Activated CD4-positive, alpha-beta memory T cell treated with anti-CD3 and anti-CD28 coated beads, Interleukin-2, amount 10 ng/mL, durations not matched to agents 7 days and 5 days (primary cell): ENCODE measurements around the gene TPSAB1. TPM values are rescaled to one million over a fixed set of nuclear protein-coding genes. Genes with fewer than 3 reads are reported as not detected.
"Not testable (repeated sequence)": the region's sequence is repeated elsewhere in the genome, so short reads cannot be mapped to it uniquely, and the experiment has no call there.

Experiments used
- CTCF ChIA-PET: fragments of 350-600 bp; sonication (Branson Sonifier 250); formaldehyde crosslinking; loops from one replicate; lab custom pipeline; 2021; ENCODE audit warnings: antibody characterized with exemption, inconsistent platforms; lab: Charles Lee
- POLR2A ChIA-PET: fragments of 350-600 bp; sonication (Branson Sonifier 250); formaldehyde crosslinking; loops from one replicate; lab custom pipeline; 2021; ENCODE audit warnings: antibody characterized with exemption; lab: Charles Lee
- DNase-seq: peaks from one replicate; pipeline ENCODE4 v3.0.0-alpha.2; 2020
- H3K27ac Mint-ChIP-seq: one replicate; pipeline ENCODE4 v1.8.0; 2021; ENCODE audit warnings: mild to moderate bottlenecking, mixed read lengths
- H3K27me3 Mint-ChIP-seq: one replicate; pipeline ENCODE4 v1.8.0; 2021; ENCODE audit warnings: mixed read lengths
- H3K36me3 Mint-ChIP-seq: one replicate; pipeline ENCODE4 v1.8.0; 2021; ENCODE audit warnings: low read depth, mixed read lengths
- H3K4me1 Mint-ChIP-seq: one replicate; pipeline ENCODE4 v1.8.0; 2021; ENCODE audit warnings: mixed read lengths
- H3K4me3 Mint-ChIP-seq: one replicate; pipeline ENCODE4 v1.8.0; 2021; ENCODE audit warnings: mild to moderate bottlenecking, mixed read lengths
- H3K9me3 Mint-ChIP-seq: one replicate; pipeline ENCODE4 v1.8.0; 2021; ENCODE audit warnings: mixed read lengths
- total RNA-seq, 2 experiments: library from RNA; stranded (reverse); gene quantifications; one replicate each; pipeline ENCODE4 v1.2.3, GENCODE V29; 2021

The TPSAB1 gene
- not detected for total RNA-seq

GRCh38 chr16:1240436-1240835 is at the start of gene TPSAB1:
TPSAB1 (plus strand) TSS chr16:1240705; CDS start chr16:1240939, 234 bp downstream.
- H3K9me3 Mint-ChIP-seq, CTCF ChIA-PET, H3K4me3 Mint-ChIP-seq, DNase-seq, POLR2A ChIA-PET, H3K27me3 Mint-ChIP-seq, H3K36me3 Mint-ChIP-seq, H3K4me1 Mint-ChIP-seq, H3K27ac Mint-ChIP-seq: not testable (repeated sequence)

- H3K36me3 Mint-ChIP-seq, DNase-seq, H3K4me3 Mint-ChIP-seq, H3K27me3 Mint-ChIP-seq, H3K27ac Mint-ChIP-seq, POLR2A ChIA-PET, H3K4me1 Mint-ChIP-seq, CTCF ChIA-PET, H3K9me3 Mint-ChIP-seq: not testable (repeated sequence)
Observed at GRCh38 chr16:1190789-1191188, 49.7 kb upstream of the TPSAB1 start.

GRCh38 chr16:1192384-1193073 is 48.0 kb upstream of the TPSAB1 start:
- CTCF ChIA-PET: no interaction called here
- no peak for DNase-seq
- Mint-ChIP-seq H3K4me1 (no peaks in the 10 kb centered on the region), H3K36me3 (no peaks in the 10 kb centered on the region), H3K27me3 (no peaks in the 10 kb centered on the region), H3K9me3 (no peaks in the 10 kb centered on the region), H3K27ac (no peak overlapping the region), H3K4me3 (no peak overlapping the region)
- POLR2A ChIA-PET: no interaction called here

GRCh38 chr16:1193143-1193824 is 47.2 kb upstream of the TPSAB1 start:
- no peaks in the 10 kb centered on the region for H3K4me1 Mint-ChIP-seq
- ChIA-PET CTCF (no interaction called here), POLR2A (no interaction called here)
- no peak overlapping the region for H3K27ac Mint-ChIP-seq
- H3K27me3 Mint-ChIP-seq: no peaks in the 10 kb centered on the region
- H3K4me3 Mint-ChIP-seq: no peak overlapping the region
- H3K36me3 Mint-ChIP-seq: no peaks in the 10 kb centered on the region
- no peaks in the 10 kb centered on the region for H3K9me3 Mint-ChIP-seq
- no peak for DNase-seq

GRCh38 chr16:1193825-1194581 is 46.5 kb upstream of the TPSAB1 start:
- CTCF ChIA-PET: no interaction called here
- H3K27ac Mint-ChIP-seq: no peak overlapping the region

GRCh38 chr16:1194665-1195392 is 45.7 kb upstream of the TPSAB1 start:
- no peak overlapping the region for H3K4me3 Mint-ChIP-seq
- H3K9me3 Mint-ChIP-seq: peaks cover 2% of the 10 kb centered on the region
- H3K27me3 Mint-ChIP-seq: no peaks in the 10 kb centered on the region
- CTCF ChIA-PET: no interaction called here
- no peaks in the 10 kb centered on the region for H3K36me3 Mint-ChIP-seq
- no peak overlapping the region for H3K27ac Mint-ChIP-seq
- no peak for DNase-seq
- no peaks in the 10 kb centered on the region for H3K4me1 Mint-ChIP-seq
- POLR2A ChIA-PET: no interaction called here

More at GRCh38 chr16:1193825-1194581, 46.5 kb upstream of the TPSAB1 start:
- no peak overlapping the region for H3K4me3 Mint-ChIP-seq
- no peaks in the 10 kb centered on the region for H3K4me1 Mint-ChIP-seq
- POLR2A ChIA-PET: no interaction called here
- no peaks in the 10 kb centered on the region for H3K36me3 Mint-ChIP-seq
- no peak for DNase-seq
- no peaks in the 10 kb centered on the region for H3K27me3 Mint-ChIP-seq
- no peaks in the 10 kb centered on the region for H3K9me3 Mint-ChIP-seq

GRCh38 chr16:1195393-1195666 is 45.2 kb upstream of the TPSAB1 start:
- no peaks in the 10 kb centered on the region for H3K36me3 Mint-ChIP-seq
- CTCF ChIA-PET: no interaction called here
- no peak overlapping the region for H3K27ac Mint-ChIP-seq
- no peak for DNase-seq
- POLR2A ChIA-PET: no interaction called here
- H3K4me1 Mint-ChIP-seq: no peaks in the 10 kb centered on the region
- H3K27me3 Mint-ChIP-seq: no peaks in the 10 kb centered on the region
- H3K4me3 Mint-ChIP-seq: no peak overlapping the region
- peaks cover 5% of the 10 kb centered on the region for H3K9me3 Mint-ChIP-seq

GRCh38 chr16:1196494-1196893 is 44.0 kb upstream of the TPSAB1 start:
- Mint-ChIP-seq H3K9me3 (peaks cover 5% of the 10 kb centered on the region), H3K4me1 (no peaks in the 10 kb centered on the region)
- POLR2A ChIA-PET: no interaction called here

GRCh38 chr16:1197237-1197866 is 43.2 kb upstream of the TPSAB1 start:
- H3K4me3 Mint-ChIP-seq: no peak overlapping the region
- no peak overlapping the region for H3K27ac Mint-ChIP-seq
- no peak for DNase-seq
- ChIA-PET POLR2A (no interaction called here), CTCF (no interaction called here)
- H3K9me3 Mint-ChIP-seq: peaks cover 5% of the 10 kb centered on the region
- H3K27me3 Mint-ChIP-seq: no peaks in the 10 kb centered on the region
- no peaks in the 10 kb centered on the region for H3K36me3 Mint-ChIP-seq
- no peaks in the 10 kb centered on the region for H3K4me1 Mint-ChIP-seq

More at GRCh38 chr16:1196494-1196893, 44.0 kb upstream of the TPSAB1 start:
- Mint-ChIP-seq H3K36me3 (no peaks in the 10 kb centered on the region), H3K4me3 (no peak overlapping the region), H3K27me3 (no peaks in the 10 kb centered on the region), H3K27ac (no peak overlapping the region)
- CTCF ChIA-PET: interaction anchor here (0.5 kb wide), 1 partner anchor 1278 kb away, joined by 3 read pairs; the partner anchor contains the start of gene TBC1D24
- DNase-seq: no peak

- H3K9me3 Mint-ChIP-seq: peaks cover 5% of the 10 kb centered on the region
Observed at GRCh38 chr16:1198194-1198593, 42.3 kb upstream of the TPSAB1 start.

GRCh38 chr16:1198671-1199346 is 41.7 kb upstream of the TPSAB1 start:
- H3K36me3 Mint-ChIP-seq, H3K27me3 Mint-ChIP-seq, H3K9me3 Mint-ChIP-seq, DNase-seq, H3K4me1 Mint-ChIP-seq, POLR2A ChIA-PET, H3K4me3 Mint-ChIP-seq, H3K27ac Mint-ChIP-seq, CTCF ChIA-PET: not testable (repeated sequence)

More at GRCh38 chr16:1198194-1198593, 42.3 kb upstream of the TPSAB1 start:
- no peaks in the 10 kb centered on the region for H3K27me3 Mint-ChIP-seq
- no peaks in the 10 kb centered on the region for H3K4me1 Mint-ChIP-seq
- CTCF ChIA-PET: no interaction called here
- DNase-seq: no peak
- no peaks in the 10 kb centered on the region for H3K36me3 Mint-ChIP-seq
- POLR2A ChIA-PET: no interaction called here
- H3K27ac Mint-ChIP-seq: no peak overlapping the region
- no peak overlapping the region for H3K4me3 Mint-ChIP-seq

- ChIA-PET POLR2A (no interaction called here), CTCF (no interaction called here)
- Mint-ChIP-seq H3K27me3 (no peaks in the 10 kb centered on the region), H3K4me1 (no peaks in the 10 kb centered on the region), H3K36me3 (no peaks in the 10 kb centered on the region), H3K9me3 (peaks cover 5% of the 10 kb centered on the region), H3K4me3 (no peak overlapping the region), H3K27ac (no peak overlapping the region)
- DNase-seq: no peak
Observed at GRCh38 chr16:1199347-1200013, 41.0 kb upstream of the TPSAB1 start.
